Measurements from ENCODE around the gene DOK3. TPM values are rescaled to one million over a fixed set of nuclear protein-coding genes. Genes with fewer than 3 reads are reported as not detected.

DOK3 gene
- total and polyA plus RNA-seq, 2 donors (not counting 1 experiment from before 2014, with no cell fraction given), result 103 to 115 TPM

GRCh38 chr5:177526191-177526590, 16.6 kb upstream of the DOK3 start:
- ATAC-seq (ENCODE audit: low read depth) (no peak), DNase-seq (no peak)
- Mint-ChIP-seq H3K27ac (no peak overlapping the region), H3K4me3 (no peak overlapping the region), H3K9me3 (ENCODE audit: insufficient read depth) (no peaks in the 10 kb centered on the region), H3K27me3 (no peaks in the 10 kb centered on the region), H3K4me1 (peaks cover 3% of the 10 kb centered on the region)
- no peak for TF ChIP-seq EZH2 (IDR thresholded peaks at IDR 0.05; ENCODE audit: borderline replicate concordance, insufficient read depth, low read depth, low read length, poor library complexity, severe bottlenecking)
- no peak for TF ChIP-seq CTCF (IDR thresholded peaks at IDR 0.05)
- Histone ChIP-seq H3K27ac (ENCODE audit: low read length in 2 of 2) (no peak overlapping the region), H2AFZ (ENCODE audit: insufficient read depth, low read depth, low read length, poor library complexity, severe bottlenecking) (no peak overlapping the region), H3K79me2 (ENCODE audit: control insufficient read depth, insufficient read depth, low read length) (peaks cover 18% of the 10 kb centered on the region), H3K36me3 (replicated peaks in 1 of 2; ENCODE audit: control extremely low read depth in 1 of 2, control insufficient read depth in 1 of 2, extremely low read depth in 1 of 2, insufficient read depth in 2 of 2, low read length in 1 of 2) (peaks cover 1 to 83% of the 10 kb centered on the region in 2 experiments), H3K4me1 (ENCODE audit: control insufficient read depth in 2 of 2, insufficient read depth in 2 of 2, low read length in 2 of 2) (no peaks in the 10 kb centered on the region), H3K9me3 (ENCODE audit: control extremely low read depth in 1 of 3, control insufficient read depth in 2 of 3, insufficient read depth in 1 of 3, low read length in 2 of 3) (no peaks in the 10 kb centered on the region), H3K27me3 (replicated peaks in 1 of 4; ENCODE audit: control extremely low read depth in 1 of 4, control insufficient read depth in 3 of 4, insufficient read depth in 4 of 4, low read length in 3 of 4) (no peaks in the 10 kb centered on the region), H4K20me1 (ENCODE audit: control insufficient read depth, insufficient read depth, low read length, poor library complexity, severe bottlenecking) (peaks cover 14% of the 10 kb centered on the region), H3K4me3 (ENCODE audit: control extremely low read depth in 1 of 5, extremely low read depth in 1 of 5, insufficient read depth in 1 of 5, low read depth in 2 of 5, low read length in 4 of 5) (no peak overlapping the region), H3K4me2 (replicated peaks; ENCODE audit: low read depth, low read length, poor library complexity, severe bottlenecking) (no peak overlapping the region), H3K9ac (ENCODE audit: low read length) (no peak overlapping the region)
- intact Hi-C loops (cut with micrococcal nuclease), result no loop called here
- ChIA-PET POLR2A (interaction anchor here (0.9 kb wide), 1 partner anchor 29 kb away, joined by 3 read pairs; the partner anchor contains the start of gene PDLIM7), CTCF (no interaction called here)
- WGBS (ENCODE audit: insufficient coverage), result 88% methylated on average over 2 of the region's 4 CpGs

GRCh38 chr5:177524941-177525655, 15.5 kb upstream of the DOK3 start:
- no peak overlapping the region for H3K27ac Mint-ChIP-seq
- Histone ChIP-seq H4K20me1 (ENCODE audit: control insufficient read depth, insufficient read depth, low read length, poor library complexity, severe bottlenecking) (peaks cover 17% of the 10 kb centered on the region), H3K27me3 (replicated peaks in 1 of 4; ENCODE audit: control extremely low read depth in 1 of 4, control insufficient read depth in 3 of 4, insufficient read depth in 4 of 4, low read length in 3 of 4) (no peaks in the 10 kb centered on the region), H2AFZ (ENCODE audit: insufficient read depth, low read depth, low read length, poor library complexity, severe bottlenecking) (no peak overlapping the region), H3K9me3 (ENCODE audit: control extremely low read depth in 1 of 3, control insufficient read depth in 2 of 3, insufficient read depth in 1 of 3, low read length in 2 of 3) (no peaks in the 10 kb centered on the region), H3K4me2 (replicated peaks; ENCODE audit: low read depth, low read length, poor library complexity, severe bottlenecking) (no peak overlapping the region), H3K79me2 (ENCODE audit: control insufficient read depth, insufficient read depth, low read length) (peaks cover 18% of the 10 kb centered on the region), H3K9ac (ENCODE audit: low read length) (no peak overlapping the region), H3K4me1 (ENCODE audit: control insufficient read depth in 2 of 2, insufficient read depth in 2 of 2, low read length in 2 of 2) (peaks cover 0 to 4% of the 10 kb centered on the region in 2 donors), H3K27ac (ENCODE audit: low read length in 2 of 2) (no peak overlapping the region), H3K4me3 (ENCODE audit: control extremely low read depth in 1 of 5, extremely low read depth in 1 of 5, insufficient read depth in 1 of 5, low read depth in 2 of 5, low read length in 4 of 5) (no peak overlapping the region), H3K36me3 (replicated peaks in 1 of 2; ENCODE audit: control extremely low read depth in 1 of 2, control insufficient read depth in 1 of 2, extremely low read depth in 1 of 2, insufficient read depth in 2 of 2, low read length in 1 of 2) (peaks cover 1 to 83% of the 10 kb centered on the region in 2 experiments)
- H3K27me3 Mint-ChIP-seq, result no peaks in the 10 kb centered on the region
- no peak overlapping the region for H3K4me3 Mint-ChIP-seq
- POLR2A ChIA-PET, result no interaction called here
- WGBS (ENCODE audit: insufficient coverage), result 97% methylated on average over 10 of the region's 10 CpGs
- H3K4me1 Mint-ChIP-seq, result peaks cover 11% of the 10 kb centered on the region
- TF ChIP-seq CTCF (IDR thresholded peaks at IDR 0.05), result no peak
- TF ChIP-seq EZH2 (IDR thresholded peaks at IDR 0.05; ENCODE audit: borderline replicate concordance, insufficient read depth, low read depth, low read length, poor library complexity, severe bottlenecking), result no peak
- no peaks in the 10 kb centered on the region for H3K9me3 Mint-ChIP-seq (ENCODE audit: insufficient read depth)
- intact Hi-C loops (cut with micrococcal nuclease), result no loop called here
- ATAC-seq (ENCODE audit: low read depth) (no peak), DNase-seq (no peak)
- CTCF ChIA-PET, result interaction anchor here (1.0 kb wide), 2 partner anchors 14 to 135 kb away, joined by 3 to 4 read pairs; no protein-coding TSS in a partner anchor
